HG03103 (cell line): ENCODE data around the gene TDP2.

Experiments used
- ATAC-seq: cut with Tn5 transposase; IDR thresholded peaks from one replicate; pipeline ENCODE4 v1.9.1; 2021; ENCODE audit warnings: low read depth; ENCODE audit not compliant: unreplicated experiment

TDP2 gene

DNA sequence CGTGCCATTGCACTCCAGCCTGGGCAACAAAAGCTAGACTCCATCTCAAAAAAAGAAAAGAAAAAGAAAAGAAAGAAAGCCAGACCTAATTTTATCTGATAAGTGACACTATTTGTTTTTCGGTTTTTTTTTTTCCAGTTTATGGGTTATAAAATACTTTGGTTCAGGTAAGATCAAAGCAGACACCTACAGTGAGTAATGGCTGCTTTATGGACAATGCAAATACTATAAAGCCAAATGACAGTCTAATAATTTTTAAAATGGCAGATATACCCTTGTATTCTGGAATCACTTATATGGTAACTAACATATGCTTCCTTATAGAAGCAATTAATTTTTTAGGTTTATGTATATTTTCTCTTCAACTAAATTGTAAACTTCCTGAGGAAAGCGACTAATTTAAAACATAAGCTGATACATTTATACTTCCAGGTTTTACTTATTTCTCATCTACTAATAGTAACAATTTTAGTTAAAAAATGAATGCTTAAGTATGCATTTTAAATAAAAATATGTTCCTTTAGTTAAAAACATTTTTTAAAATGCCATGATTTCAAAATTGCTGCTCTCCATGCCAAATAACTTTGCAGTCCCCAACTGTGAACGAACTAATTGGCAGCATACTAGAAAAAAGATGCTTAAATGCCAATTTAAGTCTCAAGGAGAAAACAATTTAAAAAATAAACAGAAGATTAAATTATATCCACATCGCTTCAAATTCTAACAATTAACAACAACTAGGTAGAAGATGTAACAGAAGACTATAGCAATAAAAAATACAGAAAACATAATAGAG lies 59.2 kb downstream of the TDP2 start:
- no peak for ATAC-seq

- ATAC-seq: no peak
These were observed 60.3 kb downstream of the TDP2 start for GRCh38 chr6:24606200-24606930.

DNA sequence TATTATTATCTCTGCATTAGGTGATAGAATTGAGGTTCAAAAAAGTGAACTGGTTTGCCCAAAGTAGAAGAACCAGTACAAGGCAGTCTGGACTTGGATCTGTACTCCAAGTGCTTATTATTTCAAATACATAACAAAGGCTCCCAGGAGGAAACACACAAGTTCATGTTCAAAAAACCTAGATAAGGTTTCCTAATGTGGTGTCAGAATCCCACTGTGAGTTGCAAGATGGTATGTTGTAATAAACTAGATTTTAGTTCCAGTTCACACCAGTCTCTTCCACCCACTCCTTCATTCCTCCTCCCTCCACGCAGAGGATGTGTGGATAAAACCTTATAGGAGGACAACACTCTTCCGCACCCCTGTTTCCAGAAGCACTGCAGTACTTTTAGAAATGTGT lies 63.5 kb downstream of the TDP2 start:
- ATAC-seq: no peak

DNA sequence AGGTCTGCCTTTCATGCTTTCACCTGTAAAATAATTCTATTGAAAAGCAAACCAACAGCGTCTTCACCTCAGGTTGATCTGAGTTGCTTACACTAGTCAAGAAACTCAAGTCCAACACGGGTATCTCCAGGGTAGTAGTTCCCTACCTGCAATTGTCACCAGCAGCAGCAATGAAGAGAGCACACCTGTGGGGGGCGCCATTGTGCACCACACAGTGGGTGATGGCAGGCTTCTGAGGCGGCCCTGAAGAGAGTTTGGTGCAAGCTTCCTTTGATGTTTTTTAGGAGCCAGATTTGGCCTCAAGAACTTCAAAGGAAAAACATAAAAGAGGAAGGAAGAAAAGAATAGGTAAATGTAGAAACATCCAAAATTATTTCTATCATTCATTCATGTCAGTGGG lies 65.8 kb downstream of the TDP2 start:
- no peak for ATAC-seq
